Stimulated activated CD8-positive, alpha-beta memory T cell treated with anti-CD3 and anti-CD28 coated beads, Interleukin-2, amount 100 ng/mL, for 48 hours (primary cell): ENCODE measurements around the gene PEAK1.
"Not testable (repeated sequence)": the region's sequence is repeated elsewhere in the genome, so short reads cannot be mapped to it uniquely, and the experiment has no call there.

Source experiments
- DNase-seq, 2 donors: peaks; one replicate each; pipeline ENCODE4 v3.0.0-alpha.2; 2020; ENCODE audit warnings: low read depth in 2 of 2

Gene PEAK1

DNA sequence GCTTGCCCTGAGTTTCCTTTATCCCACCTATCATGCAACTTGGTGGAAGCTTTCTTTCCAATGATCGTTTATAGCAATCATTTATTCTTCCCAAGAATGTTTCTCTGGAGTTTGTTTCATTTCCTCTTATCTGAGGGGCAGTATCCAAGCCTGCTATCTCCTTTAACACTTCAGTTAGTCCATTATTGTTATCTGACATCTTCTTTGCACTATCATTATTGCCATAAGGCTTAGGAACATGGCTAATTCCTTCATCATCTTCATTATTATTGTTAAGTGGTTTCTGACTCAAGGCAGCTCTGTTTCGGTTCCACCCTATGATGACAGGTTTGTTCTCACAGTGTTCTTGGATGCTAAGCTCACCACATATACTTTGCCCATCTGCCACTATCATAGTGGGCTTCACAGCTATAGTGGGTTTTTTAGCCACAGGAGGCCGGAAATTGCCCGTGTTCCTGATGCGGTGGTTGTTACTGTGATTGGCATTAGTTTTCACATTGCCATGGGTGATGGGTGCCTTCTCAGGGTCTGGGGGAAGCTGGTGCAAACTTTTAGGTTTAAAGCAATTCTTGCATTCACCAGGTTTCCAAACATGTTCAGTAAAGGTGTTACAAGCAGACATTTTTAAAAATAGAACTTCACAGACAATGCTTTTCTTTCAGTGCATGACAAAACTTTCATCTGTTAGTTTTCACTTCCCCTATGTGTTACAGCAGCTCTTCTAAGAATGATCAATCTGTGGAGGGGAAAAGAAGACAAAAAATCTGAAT lies 238.4 kb downstream of the PEAK1 start:
- no peak for DNase-seq

DNA sequence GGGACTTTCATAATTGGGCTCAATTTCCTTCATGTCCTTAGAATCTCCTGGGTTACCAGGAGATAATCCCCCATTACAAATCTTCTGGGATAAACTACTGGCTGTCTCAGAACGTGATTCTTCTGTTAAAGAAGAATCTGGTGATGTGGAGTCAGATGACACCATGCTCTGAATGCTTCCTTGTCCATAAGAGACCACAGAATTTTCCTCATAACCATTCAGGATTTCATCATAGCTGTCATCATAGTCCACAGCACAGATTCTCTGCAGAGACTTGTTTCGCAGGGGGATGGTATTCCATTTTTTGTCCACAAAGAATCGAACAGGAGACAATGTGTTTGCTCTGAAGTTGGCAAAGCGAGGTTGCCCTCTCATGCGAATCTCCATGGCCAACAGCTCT lies 239.1 kb downstream of the PEAK1 start:
- no peak for DNase-seq

DNA sequence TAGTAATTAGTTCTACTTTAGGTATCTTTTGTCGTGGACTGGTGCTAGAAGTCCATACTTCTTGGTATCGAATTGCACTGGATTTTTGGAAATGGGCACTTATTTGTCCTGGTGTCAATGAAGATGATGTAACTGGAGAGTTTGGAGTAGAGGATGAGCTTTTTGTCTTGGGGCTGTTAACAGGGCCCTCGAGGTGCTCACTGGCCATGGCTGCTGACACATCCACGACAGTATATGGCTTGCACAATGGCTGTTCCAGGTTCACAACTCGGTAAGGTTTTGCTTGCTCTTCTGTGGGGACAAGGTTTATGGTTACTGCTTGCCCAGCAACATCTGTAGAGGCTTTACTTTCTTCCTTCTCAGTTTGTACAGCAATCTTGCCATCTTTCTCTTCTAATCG lies 239.6 kb downstream of the PEAK1 start:
- no peak for DNase-seq

- no peak for DNase-seq
These were observed 240.3 kb downstream of the PEAK1 start for GRCh38 chr15:77179541-77179998.

GRCh38 chr15:77178411-77178810 lies 241.5 kb downstream of the PEAK1 start:
- DNase-seq = no peak

DNA sequence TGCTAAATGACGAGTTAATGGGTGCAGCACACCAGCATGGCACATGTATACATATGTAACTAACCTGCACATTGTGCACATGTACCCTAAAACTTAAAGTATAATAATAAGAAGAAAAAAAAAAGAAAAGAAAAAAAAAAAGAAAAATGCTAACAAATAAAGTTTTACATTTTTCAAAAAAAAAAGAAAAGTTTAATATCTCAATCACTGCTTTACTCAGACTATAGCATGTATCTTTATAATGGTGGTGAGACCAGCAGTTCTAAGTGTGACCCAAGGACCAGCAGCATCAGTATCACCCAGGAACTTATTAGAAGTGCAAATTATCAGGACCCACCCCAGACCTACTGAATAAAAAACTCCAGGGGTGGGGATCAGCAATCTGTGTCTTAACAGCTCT lies 243.8 kb downstream of the PEAK1 start:
- DNase-seq = not testable (repeated sequence)

- DNase-seq = no peak
These were observed 246.4 kb downstream of the PEAK1 start for GRCh38 chr15:77173487-77173886.

DNA sequence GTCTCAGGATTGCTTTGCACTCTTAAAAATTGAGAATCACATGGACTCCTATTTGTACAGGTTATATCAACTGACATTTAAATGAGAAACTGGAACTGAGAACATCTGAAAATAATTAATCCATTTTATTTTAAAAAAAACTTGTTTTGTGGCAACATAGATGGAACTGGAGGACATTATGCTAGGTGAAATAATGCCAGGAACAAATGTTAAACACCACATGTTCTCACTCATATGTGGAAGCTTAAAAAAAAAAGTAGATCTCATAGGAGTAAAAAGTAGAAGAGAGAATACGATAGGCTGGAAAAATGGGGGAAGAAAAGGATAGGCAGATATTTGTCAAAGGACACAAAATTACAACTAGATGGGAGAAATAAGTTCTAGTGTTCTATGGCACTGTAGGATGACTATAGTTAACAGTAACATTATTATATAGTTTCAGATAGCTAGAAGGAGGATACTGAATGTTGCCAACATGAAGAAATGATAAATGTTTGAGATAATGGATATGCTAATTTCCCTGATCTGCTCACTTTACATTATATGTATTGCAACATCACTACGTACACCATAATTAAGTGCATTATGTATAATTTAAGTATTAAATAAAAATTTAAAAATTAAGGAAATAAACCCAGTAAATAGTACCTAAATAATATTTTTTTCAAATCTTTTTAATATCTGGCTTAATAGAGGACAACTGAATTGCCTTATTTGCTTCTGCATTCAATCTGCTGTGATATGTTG lies 248.5 kb downstream of the PEAK1 start:
- no peak for DNase-seq

- no peak for DNase-seq
These were observed 251.3 kb downstream of the PEAK1 start for GRCh38 chr15:77168616-77169015.

- DNase-seq = no peak
These were observed 251.8 kb downstream of the PEAK1 start for GRCh38 chr15:77168141-77168540.

GRCh38 chr15:77167406-77167805 lies 252.5 kb downstream of the PEAK1 start:
- no peak for DNase-seq

- DNase-seq = no peak
These were observed 256.0 kb downstream of the PEAK1 start for GRCh38 chr15:77163781-77164384.

GRCh38 chr15:77162872-77163633 lies 256.9 kb downstream of the PEAK1 start:
- DNase-seq = no peak

- no peak for DNase-seq
These were observed 259.1 kb downstream of the PEAK1 start for GRCh38 chr15:77160562-77161478.

- not testable (repeated sequence) for DNase-seq
These were observed 263.9 kb downstream of the PEAK1 start for GRCh38 chr15:77156000-77156399.

DNA sequence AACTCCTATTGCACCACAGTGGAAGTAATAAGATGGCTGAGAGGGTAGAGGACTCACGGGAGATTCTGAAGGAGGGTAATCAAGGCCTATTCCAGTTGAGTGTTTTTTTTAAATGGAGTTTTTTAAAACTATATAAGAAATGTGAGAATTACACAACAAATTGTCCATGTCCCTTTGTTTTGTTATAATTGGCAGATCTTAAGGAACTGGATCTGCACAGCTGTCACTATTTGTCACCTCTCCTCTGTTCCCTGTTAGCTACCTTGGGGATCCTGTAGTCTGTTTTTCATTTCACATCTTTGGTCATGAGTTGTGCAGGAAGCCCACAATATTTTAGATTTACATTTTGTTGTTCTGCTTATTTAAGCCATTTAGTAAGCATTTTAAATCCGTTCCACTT lies 271.7 kb downstream of the PEAK1 start:
- DNase-seq = no peak

DNA sequence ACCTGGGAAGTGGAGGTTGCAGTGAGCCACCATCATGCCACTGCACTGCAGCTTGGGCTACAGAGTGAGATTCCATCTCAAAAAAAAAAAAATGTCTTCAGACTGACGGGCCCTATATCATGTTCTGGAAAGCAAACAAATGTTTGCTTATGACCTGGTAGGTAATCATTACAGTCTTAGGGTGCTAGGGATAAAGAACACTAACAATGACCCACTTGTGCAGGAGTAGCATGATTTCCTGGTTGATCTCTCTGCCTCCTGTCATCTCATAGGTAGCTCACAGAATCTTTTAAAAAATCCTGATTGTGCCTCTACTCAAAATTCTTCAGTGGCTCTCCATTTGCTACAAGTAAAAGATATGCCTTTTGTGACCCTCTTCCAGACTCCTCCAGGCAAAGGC lies 274.5 kb downstream of the PEAK1 start:
- DNase-seq = no peak

DNA sequence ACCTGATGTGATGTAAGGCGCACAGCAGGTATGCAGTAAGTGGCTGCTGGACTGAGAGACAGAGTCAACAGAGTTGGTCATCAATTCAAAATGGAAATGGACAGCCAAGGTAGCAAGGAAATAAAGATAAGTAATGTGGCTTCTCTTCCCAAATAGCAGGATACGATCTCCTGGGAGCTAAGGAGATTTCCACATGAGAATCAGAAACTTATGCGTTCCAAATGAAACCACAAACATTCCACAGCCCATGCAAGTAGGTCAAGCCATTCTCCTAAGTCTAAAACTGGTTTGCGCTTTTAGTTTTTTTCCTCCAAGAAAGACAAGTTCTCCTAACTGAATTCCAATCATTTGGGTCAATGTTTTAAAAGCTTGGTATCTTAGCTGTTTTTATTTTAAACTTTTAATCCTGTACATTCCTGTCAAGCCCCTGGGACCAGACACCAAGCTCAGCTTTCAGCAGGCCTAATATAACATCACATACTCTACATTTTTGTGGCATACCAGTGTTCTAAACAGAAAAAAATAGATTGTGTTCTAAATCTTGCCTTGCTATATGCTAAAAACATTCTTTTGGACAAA lies 275.3 kb downstream of the PEAK1 start:
- DNase-seq = no peak

DNA sequence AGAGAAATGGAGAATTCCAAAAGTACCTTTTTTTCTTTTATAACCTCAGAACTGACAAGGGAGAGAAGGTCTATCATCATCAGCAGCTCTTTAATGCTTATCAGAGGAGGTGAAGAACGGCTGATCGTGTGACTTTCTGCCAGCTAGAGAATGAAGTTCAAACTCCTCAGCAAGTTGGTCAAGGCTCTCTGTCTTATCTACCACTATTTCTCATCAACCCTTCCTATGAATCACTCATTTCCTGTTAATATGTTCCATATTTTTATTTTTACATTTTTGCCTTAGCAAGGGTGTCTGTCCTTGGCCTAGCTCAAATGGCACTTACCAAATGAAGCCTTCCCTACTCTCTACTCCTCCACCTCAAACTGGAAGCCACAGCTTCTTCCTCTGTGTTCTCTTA lies 275.9 kb downstream of the PEAK1 start:
- no peak for DNase-seq

DNA sequence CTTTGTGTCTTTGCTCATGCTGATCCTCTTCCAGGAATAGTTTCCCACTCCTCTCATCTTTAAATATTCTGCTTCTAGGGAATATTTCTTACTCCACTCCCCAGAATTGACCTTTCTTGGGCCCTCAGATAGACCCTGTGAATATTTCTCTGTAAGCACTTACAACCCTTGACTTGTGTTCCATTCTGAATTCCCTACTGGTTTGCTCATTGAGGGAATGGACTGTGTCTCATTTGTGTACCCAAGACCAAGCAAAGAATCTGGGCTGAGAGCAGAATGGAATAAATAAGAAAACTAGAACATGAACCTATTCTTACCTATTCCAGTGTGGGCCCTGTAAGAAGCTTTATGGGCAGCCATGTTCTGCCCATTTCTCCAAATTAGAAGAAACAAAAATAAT lies 276.3 kb downstream of the PEAK1 start:
- DNase-seq = no peak

DNA sequence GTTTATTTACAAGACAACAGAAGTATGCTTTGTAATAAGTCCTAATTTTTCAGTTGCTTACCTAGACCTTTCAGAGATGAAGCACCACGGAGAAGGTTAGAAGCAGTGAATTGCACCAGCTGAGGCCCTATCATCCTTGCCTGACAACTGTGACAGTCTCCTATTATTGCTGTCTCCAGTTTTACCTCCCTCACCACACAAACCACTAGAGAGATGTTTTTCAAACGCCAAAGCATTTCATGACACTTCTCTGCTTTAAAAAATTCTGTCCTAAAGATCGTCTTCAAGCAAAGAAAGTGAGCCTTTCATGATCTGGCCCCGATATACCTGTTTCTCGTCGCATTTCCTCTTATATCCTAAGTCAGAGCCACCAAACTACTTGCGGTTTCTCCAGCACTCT lies 276.7 kb downstream of the PEAK1 start:
- DNase-seq = no peak
